SJCRH30 (cell line): ENCODE results near the gene NELFCD. TPM values are rescaled to one million over a fixed set of nuclear protein-coding genes. Genes with fewer than 3 reads are reported as not detected.

Experiments
- DNase-seq, 2 experiments: peaks; one replicate each; pipeline ENCODE4 v3.0.0-alpha.2; 2015 to 2020
- H3K27ac ChIP-seq: fragments of 250-450 bp; sonication (Bioruptor Pico); 2 replicates; pipeline ENCODE4 v1.5.1; 2020; ENCODE audit warnings: mild to moderate bottlenecking, moderate library complexity
- H3K27me3 ChIP-seq: fragments of 250-450 bp; sonication (Bioruptor Pico); 2 replicates; pipeline ENCODE4 v1.5.1; 2020; ENCODE audit warnings: mild to moderate bottlenecking, moderate library complexity
- H3K36me3 ChIP-seq: fragments of 250-450 bp; sonication (Bioruptor Pico); 2 replicates; pipeline ENCODE4 v1.5.1; 2020; ENCODE audit warnings: mild to moderate bottlenecking, moderate library complexity
- H3K4me1 ChIP-seq: fragments of 250-450 bp; sonication (Bioruptor Pico); 2 replicates; pipeline ENCODE4 v1.5.1; 2020; ENCODE audit warnings: mild to moderate bottlenecking, moderate library complexity
- H3K4me3 ChIP-seq: fragments of 250-450 bp; sonication (Bioruptor Pico); 2 replicates; pipeline ENCODE4 v1.5.1; 2020; ENCODE audit warnings: mild to moderate bottlenecking, moderate library complexity
- H3K9me3 ChIP-seq: fragments of 250-450 bp; sonication (Bioruptor Pico); replicated peaks from 2 replicates; pipeline ENCODE4 v1.5.1; 2020; ENCODE audit warnings: mild to moderate bottlenecking, moderate library complexity
- total RNA-seq: library from RNA; depleted of rRNA; stranded (reverse); fragments of >200 nt; shearing (Covaris generic); gene quantifications from 2 replicates; pipeline ENCODE4 v1.2.3, GENCODE V29; 2014

NELFCD gene
- total RNA-seq, 1 experiment from 2014 or later: 255 TPM

DNA sequence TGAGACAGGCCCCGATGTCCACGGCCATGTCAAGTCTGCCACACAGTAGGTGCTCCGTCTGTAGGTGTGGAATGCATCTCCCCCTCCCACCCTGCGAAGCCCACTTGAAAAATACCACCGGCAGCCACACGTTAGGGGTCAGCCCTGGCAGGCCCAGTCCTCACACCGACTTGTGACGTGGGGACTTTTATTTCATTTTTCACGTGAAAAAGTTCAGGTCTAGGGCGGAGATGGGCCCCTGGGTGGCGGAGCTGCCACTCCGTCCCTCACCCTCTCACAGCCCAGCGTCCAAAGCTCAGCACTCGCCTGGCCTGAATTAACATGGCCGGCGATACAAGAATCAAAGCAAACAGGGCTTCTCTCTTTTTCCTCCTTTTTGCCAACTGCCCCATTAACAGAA is 34.4 kb downstream of the NELFCD start:
- H3K9me3 ChIP-seq: no peaks in the 10 kb centered on the region
- no peaks in the 10 kb centered on the region for H3K36me3 ChIP-seq
- H3K27ac ChIP-seq: no peak overlapping the region
- peaks cover 14% of the 10 kb centered on the region for H3K4me1 ChIP-seq
- H3K4me3 ChIP-seq: no peak overlapping the region
- peak in 1 of 2 experiments; percentile 1 for DNase-seq
- no peaks in the 10 kb centered on the region for H3K27me3 ChIP-seq

DNA sequence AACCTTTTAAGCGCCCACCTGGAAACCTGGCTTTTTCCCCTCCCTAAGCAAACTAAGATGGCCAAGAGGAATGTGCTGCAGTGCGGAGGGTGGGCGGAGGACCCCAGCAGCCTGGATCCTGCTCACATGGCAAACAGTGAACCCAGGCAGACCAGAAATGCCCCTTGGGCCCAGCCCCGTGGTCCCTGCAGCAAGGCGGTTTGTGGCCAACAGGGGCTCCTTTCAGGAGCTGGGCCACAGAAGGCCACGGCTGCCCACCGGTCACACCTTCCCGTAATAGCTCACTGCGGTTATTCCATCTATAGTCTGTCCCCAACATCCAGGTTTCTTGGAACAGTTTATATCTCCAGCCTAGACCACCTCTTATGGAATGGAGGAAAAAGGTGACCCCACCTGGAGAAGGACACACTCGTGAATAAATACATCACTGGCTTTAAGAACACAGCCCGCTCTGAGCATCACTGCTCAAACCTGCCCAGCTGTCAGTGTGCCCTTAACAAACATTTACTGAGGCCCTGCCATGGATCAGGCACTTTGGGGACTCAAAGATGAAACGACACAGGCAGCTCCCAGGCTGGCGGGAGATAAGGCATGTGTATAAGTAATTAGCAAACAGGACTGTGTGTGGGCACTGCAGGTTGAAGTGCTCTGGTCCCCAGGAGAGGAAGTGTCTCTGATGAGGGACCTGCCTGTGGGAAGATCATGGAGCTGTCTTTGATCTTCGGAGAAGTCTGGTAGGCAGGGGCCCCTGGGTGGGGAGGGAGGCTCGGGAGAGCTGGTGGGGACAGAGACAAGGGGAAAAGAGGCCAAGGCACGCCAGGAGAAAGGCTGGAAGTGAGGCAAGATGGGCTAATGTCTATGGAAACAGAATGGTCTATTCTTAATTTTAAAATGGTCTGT is 35.0 kb downstream of the NELFCD start:
- no peaks in the 10 kb centered on the region for H3K9me3 ChIP-seq
- H3K36me3 ChIP-seq: no peaks in the 10 kb centered on the region
- no peak overlapping the region for H3K4me3 ChIP-seq
- H3K27me3 ChIP-seq: no peaks in the 10 kb centered on the region
- peaks cover 8% of the 10 kb centered on the region for H3K4me1 ChIP-seq
- DNase-seq: peak in 1 of 2 experiments; percentile 2
- H3K27ac ChIP-seq: no peak overlapping the region

DNA sequence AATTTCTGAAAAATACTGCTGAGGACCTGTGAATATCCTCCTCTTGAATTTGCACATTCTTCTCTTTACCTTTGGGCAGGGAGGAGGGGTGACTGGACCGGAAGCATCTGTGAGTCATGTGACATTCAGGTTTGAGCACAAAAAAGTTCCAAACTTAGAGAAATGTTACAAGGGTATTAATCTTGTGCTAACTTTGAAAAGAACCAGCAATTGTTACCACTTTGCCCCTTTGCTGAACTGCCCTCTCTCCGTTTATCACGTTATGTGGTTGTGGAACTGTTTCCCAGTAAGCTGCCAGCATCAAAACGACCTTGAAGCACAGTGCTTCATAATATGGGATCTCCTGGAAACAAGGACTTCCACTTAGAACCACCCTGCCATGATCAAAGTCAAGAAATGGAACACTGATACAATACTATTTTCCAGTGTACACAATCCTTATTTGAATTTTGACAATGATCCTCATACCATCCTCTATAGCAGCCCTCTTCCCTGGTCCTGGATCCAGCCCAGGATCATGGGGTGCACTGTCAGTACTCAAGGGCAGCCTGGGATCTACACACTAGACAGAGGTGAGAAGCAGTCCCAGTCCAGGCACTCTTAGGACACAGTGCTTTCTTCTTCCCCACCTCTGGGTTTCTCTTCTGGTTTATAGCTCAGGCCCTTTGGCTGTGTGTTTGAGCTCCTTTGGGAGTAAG is 35.9 kb downstream of the NELFCD start:
- no peaks in the 10 kb centered on the region for H3K4me1 ChIP-seq
- H3K27ac ChIP-seq: no peak overlapping the region
- DNase-seq: no peak
- no peaks in the 10 kb centered on the region for H3K36me3 ChIP-seq
- no peak overlapping the region for H3K4me3 ChIP-seq
- no peaks in the 10 kb centered on the region for H3K9me3 ChIP-seq
- H3K27me3 ChIP-seq: no peaks in the 10 kb centered on the region

DNA sequence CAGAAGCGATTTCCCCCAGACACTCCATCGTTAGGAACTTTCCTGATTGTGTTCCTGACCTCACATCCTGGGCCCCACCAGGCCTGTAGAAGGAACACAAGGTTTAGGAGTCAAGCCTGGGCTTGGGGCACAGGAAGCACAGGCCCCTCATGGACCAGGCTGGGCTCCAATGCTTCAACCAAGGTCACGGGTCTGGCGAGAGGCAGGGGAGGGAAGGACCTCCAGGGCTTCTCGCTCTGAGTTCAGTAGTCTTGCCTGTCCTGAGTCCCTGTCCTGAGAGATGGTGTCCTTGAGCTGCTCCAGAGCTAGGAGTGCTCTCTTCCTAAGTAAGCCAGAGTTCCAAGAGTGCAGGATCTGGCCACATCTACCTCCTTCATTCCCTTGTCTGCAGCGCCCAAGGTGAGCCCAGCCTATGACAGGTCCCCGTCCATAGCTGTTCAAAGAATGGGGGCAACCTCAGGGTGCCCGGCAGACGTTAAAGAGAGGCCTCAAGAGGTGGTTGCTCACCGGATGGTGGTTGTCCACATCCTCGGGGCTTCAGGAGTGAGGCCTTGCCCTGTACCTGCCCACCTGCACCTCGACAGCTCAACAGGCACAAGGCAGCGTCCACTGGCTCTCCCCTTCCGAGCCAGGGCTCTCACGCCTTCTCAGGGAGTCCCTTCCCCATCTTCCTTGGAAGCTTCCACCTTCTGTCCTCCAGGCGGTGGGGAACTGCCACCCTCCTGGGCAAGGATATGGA is 36.6 kb downstream of the NELFCD start:
- Histone ChIP-seq H3K4me3 (no peak overlapping the region), H3K36me3 (peaks cover 4% of the 10 kb centered on the region), H3K4me1 (no peaks in the 10 kb centered on the region), H3K27me3 (no peaks in the 10 kb centered on the region), H3K27ac (no peak overlapping the region), H3K9me3 (no peaks in the 10 kb centered on the region)
- peak in 1 of 2 experiments; percentile 2 for DNase-seq

DNA sequence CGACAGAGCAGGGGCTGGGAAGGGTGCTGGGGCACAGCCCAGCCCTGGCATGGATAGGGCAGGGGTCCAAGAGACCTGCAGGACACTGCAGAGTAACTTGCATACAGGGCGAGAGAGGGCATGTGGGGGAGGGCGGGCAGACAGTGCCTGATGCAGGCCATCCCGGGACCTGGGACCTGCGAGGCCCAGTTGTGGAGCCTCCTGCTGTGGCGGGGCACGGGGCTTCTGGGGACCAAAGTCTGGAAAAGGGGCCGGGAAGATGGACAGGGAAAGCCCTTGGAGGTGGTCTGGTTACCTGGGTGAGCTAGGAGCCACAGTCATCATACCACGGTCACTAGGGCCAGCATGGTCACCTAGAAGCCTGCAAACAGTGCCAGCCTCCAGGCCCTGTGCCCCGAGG is 37.8 kb downstream of the NELFCD start:
- H3K27me3 ChIP-seq: no peaks in the 10 kb centered on the region
- H3K4me3 ChIP-seq: no peak overlapping the region
- peaks cover 16% of the 10 kb centered on the region for H3K36me3 ChIP-seq
- DNase-seq: no peak
- H3K4me1 ChIP-seq: no peaks in the 10 kb centered on the region
- H3K9me3 ChIP-seq: no peaks in the 10 kb centered on the region
- no peak overlapping the region for H3K27ac ChIP-seq

DNA sequence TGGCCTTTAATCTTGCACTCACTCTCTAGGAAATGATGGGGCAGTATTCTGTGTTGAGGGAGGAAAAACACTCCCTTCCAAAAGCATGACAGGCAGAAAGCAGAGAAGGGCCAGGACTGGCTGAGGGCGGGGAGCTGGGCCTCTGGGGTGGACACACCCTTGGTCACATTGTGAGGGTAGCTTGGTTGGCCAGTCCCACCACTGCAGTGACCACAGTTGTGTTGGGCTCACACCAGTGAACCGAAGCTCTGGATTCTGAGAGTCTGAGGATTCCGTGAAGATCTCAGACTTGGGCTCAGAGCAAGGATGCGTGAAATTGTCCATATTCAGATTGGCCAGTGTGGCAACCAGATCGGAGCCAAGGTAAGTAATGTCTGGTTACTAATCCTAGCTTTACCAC is 38.2 kb downstream of the NELFCD start, which contains the start of gene TUBB1:
TSS of gene TUBB1 (plus strand) at position 213 of the 400 bp plus-strand sequence. CDS start at position 307, 94 bp downstream.
- Histone ChIP-seq H3K27ac (no peak within 1 kb of the TSS), H3K9me3 (no peaks in the 10 kb centered on the region), H3K4me1 (no peaks in the 10 kb centered on the region), H3K27me3 (no peaks in the 10 kb centered on the region), H3K4me3 (no peak within 1 kb of the TSS), H3K36me3 (peaks cover 20% of the 10 kb centered on the region)
- DNase-seq: no peak

DNA sequence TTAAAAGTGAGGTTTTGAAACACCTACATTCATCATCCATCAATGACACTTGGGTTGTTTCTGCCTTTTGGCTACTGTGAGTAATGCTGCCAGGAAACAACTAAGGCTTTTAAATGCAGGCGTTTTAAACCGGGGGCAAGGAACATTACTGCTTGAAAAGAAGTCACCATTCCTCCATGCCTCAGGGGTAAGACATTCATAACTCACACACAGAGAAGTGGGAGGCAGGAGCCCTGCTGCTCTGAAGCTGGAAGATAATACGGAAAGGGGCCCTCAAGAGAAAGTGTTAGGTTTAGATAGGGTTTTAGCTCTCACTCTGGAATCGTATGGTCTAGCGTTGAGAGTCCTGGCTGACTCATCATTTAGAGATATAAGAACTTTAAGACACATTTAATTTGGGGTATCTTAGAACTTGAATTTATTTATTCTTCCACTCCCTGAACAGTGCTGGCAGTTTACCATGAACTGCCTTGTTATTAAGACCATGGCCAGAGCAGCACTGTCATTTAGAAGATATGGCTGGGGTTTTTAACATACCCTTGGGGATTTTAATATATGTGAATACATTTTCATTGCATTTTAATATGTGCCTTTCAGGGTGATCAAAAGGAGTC is 40.0 kb downstream of the NELFCD start:
- Histone ChIP-seq H3K4me3 (no peak overlapping the region), H3K4me1 (peaks cover 5% of the 10 kb centered on the region; the same call in 1 of the 2 replicates), H3K9me3 (no peaks in the 10 kb centered on the region), H3K36me3 (peaks cover 38% of the 10 kb centered on the region), H3K27me3 (no peaks in the 10 kb centered on the region), H3K27ac (no peak overlapping the region)
- DNase-seq: no peak

DNA sequence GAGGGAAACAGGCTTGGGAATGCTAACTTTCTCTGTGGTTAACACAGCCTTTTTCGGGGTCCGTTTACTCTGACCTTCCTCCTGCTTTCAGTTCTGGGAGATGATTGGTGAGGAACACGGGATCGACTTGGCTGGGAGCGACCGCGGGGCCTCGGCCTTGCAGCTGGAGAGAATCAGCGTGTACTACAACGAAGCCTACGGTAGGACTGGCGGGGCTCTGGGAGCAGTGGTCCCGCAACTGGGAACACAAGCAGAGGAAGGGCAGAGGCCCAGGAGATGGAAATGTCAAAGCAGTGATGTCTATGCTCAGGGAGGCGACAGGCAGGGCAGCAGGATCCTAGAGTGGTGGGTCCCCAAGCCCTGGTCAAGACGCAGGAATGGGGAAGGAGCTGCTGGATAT is 41.7 kb downstream of the NELFCD start:
- no peak for DNase-seq
- H3K4me3 ChIP-seq: no peak overlapping the region
- H3K4me1 ChIP-seq: peaks cover 11% of the 10 kb centered on the region
- H3K9me3 ChIP-seq: no peaks in the 10 kb centered on the region
- no peak overlapping the region for H3K27ac ChIP-seq
- H3K36me3 ChIP-seq: peaks cover 55% of the 10 kb centered on the region
- no peaks in the 10 kb centered on the region for H3K27me3 ChIP-seq

DNA sequence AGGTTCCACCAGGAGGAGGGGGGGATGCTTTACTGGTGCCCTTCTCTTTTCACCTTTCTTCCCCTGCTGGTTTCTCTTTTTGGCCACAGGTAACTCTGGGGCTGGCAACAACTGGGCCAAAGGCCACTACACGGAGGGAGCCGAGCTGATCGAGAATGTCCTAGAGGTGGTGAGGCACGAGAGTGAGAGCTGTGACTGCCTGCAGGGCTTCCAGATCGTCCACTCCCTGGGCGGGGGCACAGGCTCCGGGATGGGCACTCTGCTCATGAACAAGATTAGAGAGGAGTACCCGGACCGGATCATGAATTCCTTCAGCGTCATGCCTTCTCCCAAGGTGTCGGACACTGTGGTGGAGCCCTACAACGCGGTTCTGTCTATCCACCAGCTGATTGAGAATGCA is 42.6 kb downstream of the NELFCD start:
- DNase-seq: no peak
- no peaks in the 10 kb centered on the region for H3K27me3 ChIP-seq
- peaks cover 64% of the 10 kb centered on the region for H3K36me3 ChIP-seq

DNA sequence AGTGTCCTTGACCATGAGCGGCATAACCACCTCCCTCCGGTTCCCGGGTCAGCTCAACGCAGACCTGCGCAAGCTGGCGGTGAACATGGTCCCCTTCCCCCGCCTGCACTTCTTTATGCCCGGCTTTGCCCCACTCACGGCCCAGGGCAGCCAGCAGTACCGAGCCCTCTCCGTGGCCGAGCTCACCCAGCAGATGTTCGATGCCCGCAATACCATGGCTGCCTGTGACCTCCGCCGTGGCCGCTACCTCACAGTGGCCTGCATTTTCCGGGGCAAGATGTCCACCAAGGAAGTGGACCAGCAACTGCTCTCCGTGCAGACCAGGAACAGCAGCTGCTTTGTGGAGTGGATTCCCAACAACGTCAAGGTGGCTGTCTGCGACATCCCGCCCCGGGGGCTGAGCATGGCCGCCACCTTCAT is 43.1 kb downstream of the NELFCD start:
- Histone ChIP-seq H3K36me3 (peaks cover 69% of the 10 kb centered on the region), H3K27me3 (no peaks in the 10 kb centered on the region), H3K9me3 (no peaks in the 10 kb centered on the region), H3K4me1 (peaks cover 22% of the 10 kb centered on the region), H3K4me3 (no peak overlapping the region), H3K27ac (no peak overlapping the region)
- no peak for DNase-seq

More for the DNA sequence above, 42.6 kb downstream of the NELFCD start:
- H3K4me1 ChIP-seq: peaks cover 20% of the 10 kb centered on the region
- no peaks in the 10 kb centered on the region for H3K9me3 ChIP-seq
- no peak overlapping the region for H3K4me3 ChIP-seq
- no peak overlapping the region for H3K27ac ChIP-seq

DNA sequence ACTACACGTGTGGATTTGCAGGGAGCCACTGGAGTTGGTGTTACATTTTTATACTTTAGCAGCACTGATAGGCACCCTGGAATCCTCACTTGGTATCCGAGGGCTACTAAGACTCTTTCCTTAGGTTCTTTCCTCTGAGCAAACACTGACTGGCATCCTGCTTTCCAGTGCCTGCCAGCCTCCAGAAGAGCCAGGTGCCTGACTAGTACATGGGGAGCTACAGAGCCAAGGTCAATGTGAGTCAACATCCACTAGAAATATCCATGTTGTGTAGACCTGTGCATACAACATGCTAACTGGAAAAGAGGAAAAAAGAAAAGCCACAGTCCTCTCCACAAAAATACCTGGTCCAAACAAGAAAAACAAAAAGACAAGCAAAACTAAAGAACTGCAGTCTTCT is 44.0 kb downstream of the NELFCD start:
- DNase-seq: no peak
- Histone ChIP-seq H3K27me3 (no peaks in the 10 kb centered on the region), H3K9me3 (no peaks in the 10 kb centered on the region), H3K27ac (no peak overlapping the region), H3K4me3 (no peak overlapping the region), H3K36me3 (peaks cover 78% of the 10 kb centered on the region), H3K4me1 (peaks cover 27% of the 10 kb centered on the region)

DNA sequence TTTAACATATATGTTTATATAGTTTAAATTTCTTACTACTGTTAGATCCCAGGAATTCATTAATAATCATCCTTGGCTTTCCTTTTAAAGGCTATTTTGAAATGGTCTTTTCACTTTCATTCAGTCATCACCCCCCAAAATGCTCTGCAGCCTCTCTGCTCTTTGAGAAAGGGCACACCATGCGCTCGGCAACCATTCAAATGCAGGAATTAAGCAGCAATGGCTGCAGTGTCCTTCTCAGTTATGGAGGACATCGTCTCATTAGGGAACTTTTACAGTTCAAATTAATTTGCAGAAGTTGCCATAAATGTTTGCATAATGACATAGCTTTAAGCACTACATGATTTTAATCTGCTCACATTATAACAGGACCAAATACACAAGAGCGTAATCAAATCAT is 44.5 kb downstream of the NELFCD start:
- H3K36me3 ChIP-seq: peaks cover 82% of the 10 kb centered on the region
- H3K4me3 ChIP-seq: no peak overlapping the region
- DNase-seq: no peak
- H3K27me3 ChIP-seq: no peaks in the 10 kb centered on the region
- H3K4me1 ChIP-seq: peaks cover 31% of the 10 kb centered on the region
- no peaks in the 10 kb centered on the region for H3K9me3 ChIP-seq
- no peak overlapping the region for H3K27ac ChIP-seq

DNA sequence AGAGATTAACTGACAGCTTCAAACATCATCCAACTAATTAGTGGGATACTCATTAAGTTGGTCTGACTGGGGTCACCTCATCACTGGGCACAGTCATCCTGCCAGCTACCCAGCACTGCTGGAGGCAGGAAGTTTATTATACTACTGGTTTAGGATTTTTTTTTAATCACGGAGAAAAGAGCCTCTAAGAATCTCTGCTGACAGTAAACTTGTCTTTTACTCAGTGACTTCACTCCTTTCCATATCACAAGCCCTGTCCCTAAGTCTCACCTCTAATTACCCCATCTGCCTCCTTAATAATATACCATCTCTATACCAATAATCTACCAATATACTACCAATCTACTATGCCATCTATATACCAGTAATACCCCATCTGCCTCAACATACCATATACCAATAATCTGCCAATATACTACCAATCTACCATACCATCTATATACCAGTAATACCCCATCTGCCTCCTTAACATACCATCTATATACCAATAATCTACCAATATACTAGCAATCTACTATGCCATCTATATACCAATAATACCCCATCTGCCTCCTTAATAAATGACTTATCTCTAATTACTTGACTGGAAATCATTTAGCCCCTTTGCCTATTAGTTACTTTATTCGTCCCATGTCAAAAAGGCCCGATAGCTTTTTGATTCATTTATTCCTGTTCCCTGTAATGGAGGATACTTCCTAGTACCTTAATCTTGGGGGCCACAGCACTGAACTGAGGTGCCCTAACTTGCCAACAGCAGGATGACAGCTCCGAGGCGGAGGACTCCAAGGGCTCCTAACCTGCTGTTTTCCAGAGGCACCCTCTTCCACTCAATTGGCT is 46.1 kb downstream of the NELFCD start:
- Histone ChIP-seq H3K9me3 (no peaks in the 10 kb centered on the region), H3K4me1 (peaks cover 38% of the 10 kb centered on the region), H3K4me3 (no peak overlapping the region), H3K27ac (no peak overlapping the region), H3K36me3 (peaks cover 89% of the 10 kb centered on the region), H3K27me3 (no peaks in the 10 kb centered on the region)
- DNase-seq: no peak
